Dedifferentiated amniotic fluid mesenchymal stem cell (primary cell): ENCODE measurements around the gene ZNF385D.

Experiments
- DNase-seq: peaks from one replicate; pipeline ENCODE4 v3.0.0-alpha.2; 2016; ENCODE audit errors: extremely low spot score

ZNF385D gene

GRCh38 chr3:21377071-21377769, 373.8 kb downstream of the ZNF385D start:
- DNase-seq = peak; percentile 23

GRCh38 chr3:21372316-21372715, 378.7 kb downstream of the ZNF385D start:
- no peak for DNase-seq
